Mucosa of rectum (tissue), 2 donors: ENCODE results near the gene SIGLEC11.
"Not testable (repeated sequence)": the region's sequence is repeated elsewhere in the genome, so short reads cannot be mapped to it uniquely, and the experiment has no call there.

ENCODE experiments used
- H3K27ac ChIP-seq, 2 donors: one replicate each; pipeline ENCODE4 v1.7.0; 2013; ENCODE audit warnings: inconsistent platforms in 2 of 2, low read depth in 2 of 2, low read length in 2 of 2
- H3K27me3 ChIP-seq, 2 donors: one replicate each; pipeline ENCODE4 v1.7.0; 2013; ENCODE audit warnings: low read length in 2 of 2; ENCODE audit not compliant: control insufficient read depth in 2 of 2, insufficient read depth in 2 of 2
- H3K36me3 ChIP-seq, 2 donors: one replicate each; pipeline ENCODE4 v1.7.0; 2013; ENCODE audit warnings: low read length in 2 of 2; ENCODE audit not compliant: control insufficient read depth in 2 of 2, insufficient read depth in 2 of 2
- H3K4me1 ChIP-seq, 2 donors: one replicate each; pipeline ENCODE4 v1.7.0; 2013; ENCODE audit warnings: low read length in 2 of 2, mild to moderate bottlenecking in 1 of 2; ENCODE audit not compliant: control insufficient read depth in 2 of 2, insufficient read depth in 2 of 2
- H3K4me3 ChIP-seq, 2 donors: one replicate each; pipeline ENCODE4 v1.7.0; 2013; ENCODE audit warnings: low read length in 2 of 2
- H3K9ac ChIP-seq, 2 donors: one replicate each; pipeline ENCODE4 v1.7.0; 2013; ENCODE audit warnings: low read length in 2 of 2, low read depth in 1 of 2, mild to moderate bottlenecking in 1 of 2
- H3K9me3 ChIP-seq, 2 donors: one replicate each; pipeline ENCODE4 v1.7.0; 2013; ENCODE audit warnings: low read length in 2 of 2; ENCODE audit not compliant: control insufficient read depth in 2 of 2
- donor health status: healthy.
- donor health status: Normal muscosa, but diverticular disease.

The SIGLEC11 gene

DNA sequence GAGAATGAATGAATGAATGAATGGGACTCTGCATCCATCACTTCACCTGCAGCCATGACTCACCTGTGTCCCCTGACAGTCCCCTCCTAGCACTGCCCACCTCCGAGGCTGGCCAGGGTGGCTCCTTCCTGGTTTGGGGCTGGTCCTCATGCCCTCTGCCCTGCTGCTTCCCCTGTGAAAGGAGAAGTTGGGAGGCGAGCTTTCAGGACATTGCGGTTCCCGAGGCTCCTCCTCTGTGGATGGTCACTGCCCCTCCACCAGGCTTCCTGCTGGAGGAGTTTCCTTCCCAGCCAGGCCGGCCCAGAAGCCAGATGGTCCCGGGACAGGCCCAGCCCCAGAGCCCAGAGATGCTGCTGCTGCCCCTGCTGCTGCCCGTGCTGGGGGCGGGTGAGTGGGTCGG lies 8.4 kb upstream of the SIGLEC11 start:
- not testable (repeated sequence) for H3K36me3 ChIP-seq, H3K27me3 ChIP-seq, H3K4me3 ChIP-seq, H3K9me3 ChIP-seq, H3K9ac ChIP-seq, H3K27ac ChIP-seq, H3K4me1 ChIP-seq

- no peaks in the 10 kb centered on the region for H3K9me3 ChIP-seq
- H3K27ac ChIP-seq: no peak overlapping the region
- H3K4me3 ChIP-seq: no peak overlapping the region
- peaks cover 0 to 4% of the 10 kb centered on the region in 2 donors for H3K27me3 ChIP-seq
- H3K9ac ChIP-seq: no peak overlapping the region
- no peaks in the 10 kb centered on the region for H3K36me3 ChIP-seq
- no peaks in the 10 kb centered on the region for H3K4me1 ChIP-seq
Observed at GRCh38 chr19:49968279-49968922, 7.4 kb upstream of the SIGLEC11 start.

GRCh38 chr19:49959892-49960291 lies 1.1 kb downstream of the SIGLEC11 start:
- not testable (repeated sequence) for H3K4me1 ChIP-seq, H3K4me3 ChIP-seq, H3K27me3 ChIP-seq, H3K9ac ChIP-seq, H3K9me3 ChIP-seq, H3K27ac ChIP-seq, H3K36me3 ChIP-seq

- H3K36me3 ChIP-seq, H3K9ac ChIP-seq, H3K27me3 ChIP-seq, H3K4me1 ChIP-seq, H3K27ac ChIP-seq, H3K9me3 ChIP-seq, H3K4me3 ChIP-seq: not testable (repeated sequence)
Observed at GRCh38 chr19:49958596-49958995, 2.4 kb downstream of the SIGLEC11 start.

- not testable (repeated sequence) for H3K27ac ChIP-seq, H3K9me3 ChIP-seq, H3K27me3 ChIP-seq, H3K36me3 ChIP-seq, H3K9ac ChIP-seq, H3K4me1 ChIP-seq, H3K4me3 ChIP-seq
Observed at GRCh38 chr19:49958144-49958543, 2.8 kb downstream of the SIGLEC11 start.

DNA sequence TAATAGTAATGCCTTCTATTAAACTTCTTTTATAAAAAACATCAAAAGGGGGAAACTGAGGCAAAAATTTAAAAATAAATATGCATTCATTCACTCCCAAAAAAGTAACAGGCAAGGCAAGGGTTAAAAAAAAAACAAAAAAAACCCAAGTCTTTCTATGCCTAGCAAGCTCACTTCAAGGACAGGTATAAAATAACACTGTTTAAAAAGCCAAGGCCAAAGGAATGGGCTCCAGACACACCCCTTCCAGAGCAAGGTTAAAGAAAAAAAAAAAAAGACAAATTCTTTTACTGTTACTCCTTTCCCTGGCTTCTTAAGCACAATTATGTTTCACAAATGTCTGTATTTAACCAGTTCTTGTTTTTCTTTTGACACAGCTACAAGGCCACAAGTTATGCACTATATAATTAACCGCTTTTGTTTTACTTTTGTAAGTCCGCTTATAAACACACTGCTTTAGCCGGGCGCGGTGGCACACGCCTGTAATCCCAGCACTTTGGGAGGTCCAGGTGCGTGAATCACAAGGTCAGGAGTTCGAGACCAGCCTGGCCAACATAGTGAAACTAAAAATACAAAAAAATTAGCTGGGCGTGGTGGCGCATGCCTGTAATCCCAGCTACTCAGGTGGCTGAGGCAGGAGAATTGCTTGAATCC lies 3.6 kb downstream of the SIGLEC11 start:
- Histone ChIP-seq H3K36me3 (no peaks in the 10 kb centered on the region), H3K9ac (no peak overlapping the region), H3K4me3 (no peak overlapping the region), H3K27me3 (no peaks in the 10 kb centered on the region), H3K4me1 (peaks cover 5 to 9% of the 10 kb centered on the region in 2 donors), H3K9me3 (no peaks in the 10 kb centered on the region), H3K27ac (no peak overlapping the region)

GRCh38 chr19:49956115-49956495 lies 4.9 kb downstream of the SIGLEC11 start:
- Histone ChIP-seq H3K4me3 (peak overlapping the region in 1 of 2 donors; percentile 20), H3K27me3 (no peaks in the 10 kb centered on the region), H3K4me1 (peaks cover 9 to 14% of the 10 kb centered on the region in 2 donors), H3K36me3 (no peaks in the 10 kb centered on the region), H3K9ac (no peak overlapping the region), H3K9me3 (no peaks in the 10 kb centered on the region), H3K27ac (no peak overlapping the region)

- Histone ChIP-seq H3K9me3 (no peaks in the 10 kb centered on the region), H3K4me1 (peaks cover 9 to 14% of the 10 kb centered on the region in 2 donors), H3K36me3 (no peaks in the 10 kb centered on the region), H3K4me3 (no peak overlapping the region), H3K27ac (no peak overlapping the region), H3K27me3 (no peaks in the 10 kb centered on the region), H3K9ac (no peak overlapping the region)
Observed at GRCh38 chr19:49954933-49955332, 6.0 kb downstream of the SIGLEC11 start.

- Histone ChIP-seq H3K27me3 (no peaks in the 10 kb centered on the region), H3K4me1 (peaks cover 9 to 14% of the 10 kb centered on the region in 2 donors), H3K9me3 (no peaks in the 10 kb centered on the region), H3K36me3 (no peaks in the 10 kb centered on the region), H3K4me3 (no peak overlapping the region), H3K27ac (no peak overlapping the region), H3K9ac (no peak overlapping the region)
Observed at GRCh38 chr19:49954092-49954829, 6.7 kb downstream of the SIGLEC11 start.

- Histone ChIP-seq H3K9me3 (no peaks in the 10 kb centered on the region), H3K4me1 (peaks cover 9 to 14% of the 10 kb centered on the region in 2 donors), H3K27me3 (no peaks in the 10 kb centered on the region), H3K4me3 (no peak overlapping the region), H3K9ac (no peak overlapping the region), H3K36me3 (no peaks in the 10 kb centered on the region), H3K27ac (no peak overlapping the region)
Observed at GRCh38 chr19:49953416-49953815, 7.6 kb downstream of the SIGLEC11 start.
